Large intestine (tissue), 3 donors: ENCODE results near the gene CDK10. TPM values are rescaled to one million over a fixed set of nuclear protein-coding genes. Genes with fewer than 3 reads are reported as not detected.

Source experiments
- DNase-seq, 2 donors: peaks; one replicate each; pipeline versions ENCODE4 v3.0.0 to v3.0.0-alpha.2; 2013
- H3K27ac ChIP-seq: one replicate; pipeline ENCODE4 v1.5.1; 2013; ENCODE audit warnings: low read length
- H3K27me3 ChIP-seq: 2 replicates; pipeline ENCODE4 v1.6.1; 2013; ENCODE audit warnings: low read length; ENCODE audit not compliant: control insufficient read depth, insufficient read depth
- H3K36me3 ChIP-seq: 2 replicates; pipeline ENCODE4 v1.6.1; 2013; ENCODE audit warnings: low read length; ENCODE audit not compliant: control insufficient read depth, insufficient read depth
- H3K4me1 ChIP-seq: one replicate; pipeline ENCODE4 v1.6.1; 2013; ENCODE audit warnings: low read length; ENCODE audit not compliant: control insufficient read depth, insufficient read depth
- H3K4me3 ChIP-seq: one replicate; pipeline ENCODE4 v1.5.1; 2013; ENCODE audit warnings: low read length
- H3K9me3 ChIP-seq: one replicate; pipeline ENCODE4 v1.6.1; 2013; ENCODE audit warnings: mild to moderate bottlenecking, low read depth, low read length, moderate library complexity; ENCODE audit not compliant: control insufficient read depth
- WGBS: methylation state at CpG from one replicate; pipeline ENCODE4 v1.1.5; 2013; ENCODE audit warnings: low lambda C conversion rate; ENCODE audit not compliant: insufficient coverage; 5-methylcytosine and 5-hydroxymethylcytosine counted together
- polyA plus RNA-seq: library from polyadenylated mRNA; unstranded; fragments of 120-200 nt; gene quantifications from one replicate; pipeline ENCODE4 v1.2.1, GENCODE V29; 2013

CDK10 gene
- polyA plus RNA-seq, 1 donor = 165 TPM

DNA sequence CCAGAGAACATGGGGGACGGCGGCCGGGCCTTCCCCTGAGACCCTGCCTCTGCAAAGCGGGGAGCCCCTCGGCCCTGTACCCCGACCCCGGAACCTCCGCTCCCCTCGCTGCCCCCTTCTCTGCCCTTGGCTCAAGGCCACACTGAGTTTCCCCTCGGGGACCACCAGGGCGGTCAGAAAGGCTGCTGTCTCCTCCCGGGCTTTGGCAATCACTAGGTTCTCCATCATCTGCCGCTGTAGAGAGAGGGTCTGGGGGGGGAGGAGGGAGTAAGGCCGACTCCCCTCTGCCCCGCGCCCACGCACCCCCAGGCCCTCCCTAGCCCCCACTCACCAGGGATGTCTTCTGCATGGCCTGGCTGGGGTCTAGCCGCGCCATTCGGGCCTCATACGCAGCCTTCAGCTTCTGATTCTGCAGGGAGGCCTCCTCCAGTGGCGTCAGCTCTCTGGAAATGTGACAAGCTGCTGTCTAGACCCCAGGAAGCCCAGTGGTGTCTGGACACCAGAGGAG is 25.8 kb downstream of the CDK10 start:
- WGBS = no CpG with 5 or more reads among the region's 22 CpGs
- Histone ChIP-seq H3K36me3 (peaks cover 6% of the 10 kb centered on the region), H3K27ac (no peak overlapping the region)

DNA sequence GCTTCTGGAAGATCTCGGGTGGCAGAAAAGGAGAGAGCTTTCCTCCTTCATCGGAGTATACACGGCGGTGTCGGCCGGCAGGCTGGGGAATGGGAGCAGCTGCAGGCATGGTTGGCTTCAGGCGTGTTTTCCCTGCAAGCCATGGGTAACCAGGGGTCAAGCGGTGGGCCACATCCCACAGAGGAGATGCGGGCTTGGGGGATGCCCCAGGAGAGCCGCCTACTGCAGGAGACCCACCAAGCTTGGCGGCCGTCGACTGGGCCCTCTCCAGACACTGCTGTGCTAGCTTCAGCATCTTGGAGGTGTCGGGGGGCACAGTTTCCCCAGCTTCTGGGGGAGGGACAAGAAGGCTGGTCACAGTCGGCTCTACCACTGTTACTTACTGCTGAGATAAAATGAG is 30.0 kb downstream of the CDK10 start:
- Histone ChIP-seq H3K4me1 (peaks cover 17% of the 10 kb centered on the region), H3K9me3 (no peaks in the 10 kb centered on the region), H3K27me3 (peaks cover 6% of the 10 kb centered on the region), H3K27ac (no peak overlapping the region), H3K4me3 (no peak overlapping the region), H3K36me3 (peaks cover 5% of the 10 kb centered on the region)
- no CpG with 5 or more reads among the region's 15 CpGs for WGBS
- DNase-seq = no peak

More for the DNA sequence above, 25.8 kb downstream of the CDK10 start:
- Histone ChIP-seq H3K4me1 (peaks cover 8% of the 10 kb centered on the region), H3K4me3 (peak overlapping the region; percentile 59), H3K9me3 (no peaks in the 10 kb centered on the region), H3K27me3 (peaks cover 6% of the 10 kb centered on the region)
- peak in 1 of 2 donors; percentile 22 for DNase-seq

DNA sequence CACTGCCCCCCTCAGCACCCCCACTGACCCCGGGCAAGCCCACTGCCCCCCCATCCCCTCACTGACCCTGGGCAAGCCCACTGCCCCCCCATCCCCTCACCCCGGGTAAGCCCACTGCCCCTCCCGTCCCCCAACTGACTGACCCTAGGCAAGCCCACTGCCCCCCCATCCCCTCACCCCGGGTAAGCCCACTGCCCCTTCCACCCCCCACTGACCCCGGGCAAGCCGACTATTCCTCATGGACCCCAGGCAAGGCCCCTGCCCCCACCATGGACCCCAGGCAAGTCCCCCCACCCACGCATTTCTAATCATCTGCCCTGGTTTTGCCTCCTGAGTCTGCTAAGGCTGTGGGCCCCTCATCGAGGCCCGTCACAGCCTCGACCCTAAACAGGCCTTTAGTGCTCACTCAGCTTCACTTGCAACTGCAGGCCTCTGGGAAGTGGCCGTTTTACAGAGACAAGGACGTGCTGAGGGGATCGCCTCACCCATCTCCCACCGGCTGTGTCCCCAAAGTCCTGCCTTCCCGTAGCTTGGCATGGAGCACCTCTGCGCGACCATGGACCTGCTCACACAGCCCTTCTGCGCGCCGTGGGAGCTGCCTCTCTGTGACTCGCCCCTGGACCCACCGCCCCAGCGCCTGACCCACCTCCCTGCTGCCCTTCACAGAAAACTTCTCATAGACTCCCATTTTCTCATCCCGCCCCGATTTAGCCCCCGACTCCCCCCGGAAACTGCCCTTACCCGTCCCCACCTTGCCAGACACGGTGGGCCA is 30.6 kb downstream of the CDK10 start:
- Histone ChIP-seq H3K4me3 (no peak overlapping the region), H3K27me3 (peaks cover 4% of the 10 kb centered on the region), H3K36me3 (peaks cover 5% of the 10 kb centered on the region), H3K4me1 (peaks cover 15% of the 10 kb centered on the region), H3K9me3 (no peaks in the 10 kb centered on the region), H3K27ac (no peak overlapping the region)
- no CpG with 5 or more reads among the region's 29 CpGs for WGBS
- no peak for DNase-seq

DNA sequence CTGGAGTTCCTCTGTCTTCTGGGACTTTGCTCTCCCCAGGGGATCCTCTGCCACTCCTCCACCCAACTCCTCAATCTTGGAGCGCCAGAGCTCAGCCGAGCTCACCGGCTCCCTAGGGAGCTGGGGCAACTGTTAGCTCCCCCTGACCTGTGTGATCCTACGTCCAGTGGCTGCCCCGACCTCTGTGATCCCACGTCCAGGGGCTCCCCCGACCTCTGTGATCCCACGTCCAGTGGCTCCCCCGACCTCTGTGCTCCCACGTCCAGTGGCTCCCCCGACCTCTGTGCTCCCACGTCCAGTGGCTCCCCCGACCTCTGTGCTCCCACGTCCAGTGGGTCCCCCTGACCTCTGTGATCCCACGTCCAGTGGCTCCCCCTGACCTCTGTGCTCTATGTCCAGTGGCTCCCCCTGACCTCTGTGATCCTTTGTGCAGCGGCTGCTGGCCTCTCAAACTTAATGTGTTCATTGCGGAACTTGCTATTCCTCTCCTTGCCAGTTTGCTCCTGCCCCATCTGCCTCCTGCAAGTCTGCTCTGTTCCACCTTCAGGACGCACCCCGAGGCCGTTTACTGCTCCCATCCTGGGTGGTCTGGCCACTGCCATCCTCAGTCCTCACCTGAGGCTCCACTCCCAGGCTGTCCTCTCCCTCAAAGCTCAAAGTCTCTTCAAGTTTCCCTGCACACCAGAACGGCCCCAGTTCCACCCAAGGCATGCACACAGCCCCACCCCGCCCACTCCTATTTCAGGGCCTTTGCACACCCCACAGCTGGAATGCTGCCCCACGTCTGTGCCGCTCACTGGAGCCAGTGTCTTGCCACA is 31.4 kb downstream of the CDK10 start:
- no CpG with 5 or more reads among the region's 24 CpGs for WGBS

DNA sequence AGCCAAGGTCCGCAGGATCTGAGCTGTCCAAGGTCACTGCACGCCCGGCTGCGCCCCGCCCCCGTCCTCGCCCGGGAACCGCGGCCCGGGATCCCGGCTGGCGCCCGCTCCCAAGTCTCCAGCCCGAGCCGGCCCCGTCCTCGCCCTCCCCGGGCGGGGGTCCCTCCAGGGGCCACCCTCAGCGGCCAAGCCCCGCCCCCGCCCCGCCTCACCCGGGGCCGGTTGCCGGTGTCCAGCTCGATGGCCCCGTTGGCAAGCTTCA is 34.0 kb downstream of the CDK10 start:
- peak overlapping the region; percentile 67 for H3K4me3 ChIP-seq
- H3K27me3 ChIP-seq = no peaks in the 10 kb centered on the region
- H3K9me3 ChIP-seq = no peaks in the 10 kb centered on the region
- DNase-seq = peak; percentile 61 to 80
- peak overlapping the region; percentile 68 for H3K27ac ChIP-seq
- peaks cover 18% of the 10 kb centered on the region for H3K4me1 ChIP-seq
- H3K36me3 ChIP-seq = peaks cover 29% of the 10 kb centered on the region
- WGBS = no CpG with 5 or more reads among the region's 29 CpGs

More for the DNA sequence above, 31.4 kb downstream of the CDK10 start:
- Histone ChIP-seq H3K27ac (no peak overlapping the region), H3K4me1 (peaks cover 12% of the 10 kb centered on the region), H3K9me3 (no peaks in the 10 kb centered on the region), H3K36me3 (peaks cover 8% of the 10 kb centered on the region), H3K27me3 (no peaks in the 10 kb centered on the region), H3K4me3 (no peak overlapping the region)
- DNase-seq = peak in 1 of 2 donors; percentile 31

DNA sequence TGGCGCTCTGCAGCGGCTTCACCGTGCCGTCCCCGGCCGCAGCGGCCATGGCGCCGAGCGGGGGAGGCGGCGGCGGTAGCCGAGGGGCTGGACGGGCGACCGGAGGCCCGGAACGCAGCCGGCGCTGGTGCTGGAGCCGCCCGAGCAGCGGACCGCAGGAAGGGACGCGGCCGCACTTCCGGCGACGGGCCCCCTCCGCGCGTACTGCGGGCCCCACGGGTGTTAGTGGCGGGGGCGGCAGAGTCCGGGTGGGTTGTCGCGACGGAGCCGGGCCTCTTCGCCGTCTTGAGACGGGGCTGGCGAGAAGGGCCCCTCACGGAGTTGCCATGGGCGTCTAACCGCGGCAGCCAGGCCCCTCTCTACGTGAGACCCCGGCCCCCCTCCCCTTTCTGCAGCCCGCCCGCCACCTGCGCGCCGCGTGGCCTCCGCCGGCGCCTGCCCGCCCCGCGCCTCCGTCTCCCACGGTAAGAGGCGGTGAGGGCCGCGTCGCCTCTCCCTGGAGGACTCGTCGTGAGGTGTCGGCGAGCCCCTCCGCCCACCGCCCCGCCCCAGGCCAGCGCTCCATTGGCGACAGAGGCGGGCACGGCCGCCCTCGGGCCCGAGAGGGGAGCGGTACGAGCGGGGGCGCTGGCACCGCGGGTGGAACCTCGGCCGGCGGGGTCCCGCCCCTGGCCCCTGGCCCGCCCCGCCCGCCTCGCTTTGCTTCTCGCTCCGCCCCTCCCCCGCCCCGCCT is 34.5 kb downstream of the CDK10 start, which contains the start of the genes VPS9D1 and ZNF276:
Gene VPS9D1, minus strand, starts transcription at position 86 of the 733 bp plus-strand sequence. Its CDS starts 37 bp downstream, at position 49.
Gene ZNF276, plus strand, starts transcription at position 725 of the 733 bp plus-strand sequence. CDS start 104 bp downstream, outside the sequence.
- no CpG with 5 or more reads among the region's 103 CpGs for WGBS
- Histone ChIP-seq H3K4me1 (peaks cover 18% of the 10 kb centered on the region), H3K27ac (peak within 1 kb of the TSS; percentile 85), H3K27me3 (no peaks in the 10 kb centered on the region), H3K4me3 (peak within 1 kb of the TSS; percentile 67), H3K36me3 (peaks cover 30% of the 10 kb centered on the region), H3K9me3 (no peaks in the 10 kb centered on the region)
- peak; percentile 66 to 92 for DNase-seq

DNA sequence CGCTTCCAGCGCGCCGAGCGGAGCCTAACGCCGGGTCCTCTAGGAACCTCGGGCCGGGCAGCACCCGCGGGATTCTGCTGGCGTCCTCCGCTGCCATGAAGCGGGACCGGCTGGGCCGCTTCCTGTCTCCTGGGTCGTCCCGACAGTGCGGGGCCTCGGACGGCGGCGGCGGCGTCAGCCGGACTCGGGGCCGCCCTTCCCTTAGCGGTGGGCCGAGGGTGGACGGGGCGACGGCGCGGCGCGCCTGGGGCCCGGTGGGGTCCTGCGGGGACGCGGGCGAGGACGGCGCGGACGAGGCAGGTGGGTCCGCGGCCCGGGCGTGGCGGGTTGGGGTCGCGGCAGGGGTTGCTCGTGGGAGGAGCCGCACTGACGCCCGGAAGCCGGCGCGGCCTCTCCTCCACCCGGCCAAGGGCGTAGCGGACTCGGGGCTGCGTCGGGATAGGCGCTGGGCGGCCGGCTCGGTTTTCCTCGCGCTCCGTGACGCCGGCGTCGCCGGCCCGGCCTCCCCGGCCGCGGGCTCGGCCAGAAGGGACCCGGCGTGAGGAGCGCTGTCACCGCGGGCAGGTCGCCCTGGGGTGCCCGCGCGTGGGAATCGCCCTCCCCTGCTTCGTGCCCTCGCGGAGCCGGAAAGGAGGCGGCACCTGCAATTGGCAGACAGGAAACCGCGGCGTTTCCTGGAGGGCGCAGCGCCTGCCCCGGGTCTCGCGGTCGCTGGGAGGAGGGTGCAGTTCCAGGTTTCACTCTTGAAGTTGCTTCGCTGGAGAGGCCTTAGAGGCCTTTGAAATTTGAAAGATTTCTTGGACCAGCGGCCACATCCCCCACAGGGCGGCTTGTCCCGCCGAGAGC is 35.3 kb downstream of the CDK10 start:
- H3K9me3 ChIP-seq = no peaks in the 10 kb centered on the region
- H3K36me3 ChIP-seq = peaks cover 32% of the 10 kb centered on the region
- H3K27me3 ChIP-seq = no peaks in the 10 kb centered on the region
- peak overlapping the region; percentile 67 for H3K4me3 ChIP-seq
- WGBS = no CpG with 5 or more reads among the region's 112 CpGs
- DNase-seq = peak in 1 of 2 donors; percentile 70
- H3K4me1 ChIP-seq = peaks cover 18% of the 10 kb centered on the region
- H3K27ac ChIP-seq = peak overlapping the region; percentile 85

DNA sequence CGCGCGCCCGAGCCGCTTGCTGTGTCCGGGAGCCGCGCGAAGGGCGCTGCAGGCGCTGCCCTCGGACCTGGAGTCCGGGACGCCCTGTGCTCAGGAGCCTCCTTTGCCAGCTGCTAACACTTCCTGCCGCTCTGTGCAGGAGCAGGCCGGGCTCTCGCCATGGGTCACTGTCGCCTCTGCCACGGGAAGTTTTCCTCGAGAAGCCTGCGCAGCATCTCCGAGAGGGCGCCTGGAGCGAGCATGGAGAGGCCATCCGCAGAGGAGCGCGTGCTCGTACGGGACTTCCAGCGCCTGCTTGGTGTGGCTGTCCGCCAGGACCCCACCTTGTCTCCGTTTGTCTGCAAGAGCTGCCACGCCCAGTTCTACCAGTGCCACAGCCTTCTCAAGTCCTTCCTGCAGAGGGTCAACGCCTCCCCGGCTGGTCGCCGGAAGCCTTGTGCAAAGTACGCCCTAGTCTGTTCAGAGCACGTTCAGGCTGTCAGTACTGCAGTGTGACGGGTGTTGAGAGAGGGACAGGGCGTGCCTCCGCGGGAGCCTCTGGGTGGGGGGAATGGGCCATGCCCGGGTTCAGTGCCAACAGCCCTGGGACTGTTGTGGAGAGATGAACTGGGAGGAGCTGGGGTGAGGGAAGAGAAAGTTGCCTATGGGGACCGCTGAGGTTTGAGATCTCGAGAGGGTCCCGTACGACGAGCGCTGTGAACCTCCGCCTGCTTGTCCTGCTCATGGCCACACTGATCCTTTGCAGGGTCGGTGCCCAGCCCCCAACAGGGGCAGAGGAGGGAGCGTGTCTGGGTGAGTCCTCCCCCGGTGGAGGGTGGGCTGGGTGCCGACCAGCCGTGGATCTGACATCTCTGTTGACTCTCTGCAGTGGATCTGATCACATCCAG is 36.1 kb downstream of the CDK10 start:
- Histone ChIP-seq H3K27me3 (no peaks in the 10 kb centered on the region), H3K4me3 (peak overlapping the region; percentile 67), H3K9me3 (no peaks in the 10 kb centered on the region), H3K4me1 (peaks cover 18% of the 10 kb centered on the region), H3K27ac (peak overlapping the region; percentile 77), H3K36me3 (peaks cover 41% of the 10 kb centered on the region)
- peak; percentile 76 to 88 for DNase-seq
- no CpG with 5 or more reads among the region's 56 CpGs for WGBS
